HG02870 (cell line): ENCODE results near the gene OGDH.
"Not testable (repeated sequence)": the region's sequence is repeated elsewhere in the genome, so short reads cannot be mapped to it uniquely, and the experiment has no call there.

Experiments
- ATAC-seq: cut with Tn5 transposase; IDR thresholded peaks from one replicate; pipeline ENCODE4 v1.9.1; 2021; ENCODE audit warnings: mild to moderate bottlenecking, moderate library complexity; ENCODE audit not compliant: unreplicated experiment

Gene OGDH

DNA sequence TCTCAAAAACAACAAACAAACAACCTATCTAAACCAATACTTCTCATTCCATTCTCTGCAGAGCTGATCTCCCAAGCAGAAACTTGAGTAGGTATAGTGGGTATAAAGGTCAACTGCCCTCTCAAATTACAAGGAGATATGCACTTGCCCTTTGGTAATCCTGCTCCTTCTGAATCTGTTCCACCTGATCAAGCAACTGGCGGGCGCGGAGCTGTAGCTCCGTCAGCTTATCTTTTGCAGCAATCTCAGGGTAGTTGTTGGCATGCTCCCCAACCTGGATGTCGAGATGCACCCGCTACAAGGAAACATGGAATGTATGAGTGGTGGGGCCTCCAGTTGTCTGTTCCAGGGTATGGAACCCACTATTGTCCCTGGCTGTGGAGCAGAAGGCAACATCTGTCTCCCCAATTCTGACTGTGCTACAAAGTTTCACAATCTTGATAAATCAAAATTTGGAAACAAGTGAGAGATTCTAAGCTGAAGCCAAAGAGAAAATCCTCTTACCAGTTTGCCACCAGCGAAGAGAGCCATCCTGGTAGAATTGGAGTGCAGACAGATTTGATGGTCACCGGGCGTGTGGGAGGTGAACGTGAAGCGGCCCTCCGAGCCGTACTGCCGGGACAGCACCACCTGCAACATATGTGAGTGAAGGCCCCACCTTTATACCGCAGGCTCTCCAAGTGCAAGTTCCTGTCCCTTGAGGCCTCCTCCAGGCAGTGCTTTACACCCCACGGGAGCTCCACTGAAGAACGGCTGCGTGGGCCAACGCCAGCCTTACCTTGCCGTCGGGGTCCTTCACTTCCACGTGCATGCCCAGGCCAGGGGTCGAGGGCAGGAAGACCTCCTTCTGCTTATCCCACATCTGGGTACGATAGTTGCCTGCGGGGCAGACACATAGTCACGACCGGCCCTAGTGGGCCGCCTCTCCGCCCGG is 25.2 kb upstream of the OGDH start:
- peak; percentile 43 for ATAC-seq

GRCh38 chr7:44581879-44582603 is 24.4 kb upstream of the OGDH start, which contains the start of gene TMED4:
TMED4 (minus strand) TSS chr7:44582231; CDS start chr7:44582206, 25 bp downstream.
- peak; percentile 89 for ATAC-seq

DNA sequence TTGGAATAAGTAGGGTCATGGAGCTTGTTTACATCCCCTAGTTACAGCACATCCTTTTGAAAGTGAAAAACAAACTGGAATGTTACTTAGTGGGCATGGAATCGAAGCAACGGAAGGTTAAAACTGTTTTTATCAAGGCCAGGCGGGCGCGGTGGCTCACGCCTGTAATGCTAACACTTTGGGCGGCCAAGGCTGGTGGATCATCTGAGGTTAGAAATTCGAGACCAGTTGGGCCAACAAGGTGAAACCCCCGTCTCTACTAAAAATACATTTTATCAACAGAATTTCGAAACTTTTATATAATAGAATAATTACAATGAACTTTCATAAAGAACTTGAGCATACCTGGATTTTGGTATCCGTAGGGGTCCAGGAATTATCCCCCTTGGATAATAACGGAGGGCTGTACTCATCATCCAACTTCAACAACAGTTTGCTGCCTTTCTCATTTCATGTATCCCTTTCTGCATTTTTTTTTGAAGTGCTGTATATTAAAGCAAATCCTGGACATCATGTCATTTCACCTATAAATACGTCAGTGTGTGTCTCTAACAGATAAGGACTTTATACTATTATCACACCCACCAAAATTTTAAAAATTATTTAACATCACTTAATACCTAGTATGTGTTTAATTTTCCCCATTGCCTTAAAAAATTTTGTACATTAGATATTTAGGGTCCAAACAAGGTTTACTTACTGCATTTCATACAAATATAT is 23.1 kb upstream of the OGDH start:
- no peak for ATAC-seq

GRCh38 chr7:44587843-44588711 is 18.4 kb upstream of the OGDH start:
- no peak for ATAC-seq

GRCh38 chr7:44590910-44591309 is 15.5 kb upstream of the OGDH start:
- no peak for ATAC-seq

- no peak for ATAC-seq
Measured at GRCh38 chr7:44595934-44596635, 10.3 kb upstream of the OGDH start.

DNA sequence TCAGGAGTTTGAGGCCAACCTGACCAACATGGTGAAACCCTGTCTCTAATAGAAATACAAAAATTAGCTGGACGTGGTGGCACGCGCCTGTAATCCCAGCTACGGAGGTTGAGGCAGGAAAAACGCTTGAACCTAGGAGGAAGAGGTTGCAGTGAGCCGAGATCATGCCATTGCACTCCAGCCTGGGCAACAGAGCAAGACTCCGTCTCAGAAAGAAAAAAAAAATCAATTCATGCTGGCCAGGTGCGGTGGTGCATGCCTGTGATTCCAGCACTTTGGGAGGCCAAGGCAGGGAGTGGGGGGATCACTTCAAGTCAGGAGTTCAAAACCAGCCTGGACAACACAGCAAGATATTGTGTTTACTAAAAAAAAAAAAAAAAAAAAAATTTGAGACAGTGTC is 9.2 kb upstream of the OGDH start:
- not testable (repeated sequence) for ATAC-seq

DNA sequence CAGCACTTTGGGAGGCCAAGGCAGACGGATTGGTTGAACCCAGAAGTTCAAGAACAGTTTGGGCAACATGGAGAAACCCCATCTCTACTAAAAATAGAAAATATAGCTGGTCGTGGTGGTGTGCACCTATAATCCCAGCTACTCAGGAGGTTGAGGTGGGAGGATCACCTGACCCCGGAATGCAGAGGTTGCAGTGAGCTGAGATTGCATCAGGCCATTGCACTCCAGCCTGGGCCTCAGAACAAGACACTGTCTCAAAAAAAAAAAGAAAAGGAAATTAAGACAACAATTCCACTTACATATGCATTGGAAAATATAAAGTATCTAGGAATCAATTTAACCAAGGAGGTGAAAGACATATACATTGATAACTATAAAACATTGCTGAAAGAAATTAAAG is 7.2 kb upstream of the OGDH start:
- ATAC-seq = no peak

GRCh38 chr7:44602576-44602910 is 3.9 kb upstream of the OGDH start:
- ATAC-seq = no peak

DNA sequence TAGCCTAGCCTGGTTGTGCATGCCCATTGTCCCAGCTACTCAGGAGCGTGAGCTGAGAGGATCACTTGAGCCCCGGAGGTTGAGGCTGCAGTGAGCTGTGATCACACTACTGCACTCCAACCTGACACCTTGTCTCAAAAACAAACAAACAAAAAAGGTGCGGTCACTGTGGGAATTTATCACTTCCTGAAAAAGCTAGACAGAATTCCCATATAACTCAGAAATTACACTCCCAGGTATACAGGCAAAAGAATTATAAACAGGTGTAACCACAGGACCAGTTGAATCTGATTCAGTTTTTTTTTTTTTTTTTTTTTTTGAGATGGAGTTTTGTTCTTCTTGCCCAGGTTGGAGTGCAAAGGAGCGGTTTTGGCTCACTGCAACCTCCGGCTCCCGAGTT is 3.2 kb upstream of the OGDH start:
- no peak for ATAC-seq

DNA sequence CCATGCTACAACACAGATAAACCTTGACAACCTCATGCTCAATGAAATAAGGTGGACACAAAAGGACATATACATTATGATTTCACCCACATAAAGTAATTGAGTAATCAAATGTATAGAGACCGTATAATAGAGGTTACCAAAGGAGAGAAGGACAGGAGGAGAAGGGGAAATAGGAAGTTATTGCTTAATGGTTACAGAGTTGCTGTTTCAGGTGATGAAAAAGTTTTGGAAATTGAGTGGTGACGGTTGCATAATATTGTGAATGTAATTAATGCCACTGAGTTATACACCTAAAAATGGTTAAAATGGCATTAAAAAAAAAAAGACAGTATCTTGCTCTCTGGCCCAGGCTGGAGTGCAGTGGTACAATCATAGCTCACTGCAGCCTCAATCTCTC is 1.5 kb upstream of the OGDH start:
- no peak for ATAC-seq

- no peak for ATAC-seq
Measured at GRCh38 chr7:44607141-44608068, 978 bp downstream of the OGDH start.

DNA sequence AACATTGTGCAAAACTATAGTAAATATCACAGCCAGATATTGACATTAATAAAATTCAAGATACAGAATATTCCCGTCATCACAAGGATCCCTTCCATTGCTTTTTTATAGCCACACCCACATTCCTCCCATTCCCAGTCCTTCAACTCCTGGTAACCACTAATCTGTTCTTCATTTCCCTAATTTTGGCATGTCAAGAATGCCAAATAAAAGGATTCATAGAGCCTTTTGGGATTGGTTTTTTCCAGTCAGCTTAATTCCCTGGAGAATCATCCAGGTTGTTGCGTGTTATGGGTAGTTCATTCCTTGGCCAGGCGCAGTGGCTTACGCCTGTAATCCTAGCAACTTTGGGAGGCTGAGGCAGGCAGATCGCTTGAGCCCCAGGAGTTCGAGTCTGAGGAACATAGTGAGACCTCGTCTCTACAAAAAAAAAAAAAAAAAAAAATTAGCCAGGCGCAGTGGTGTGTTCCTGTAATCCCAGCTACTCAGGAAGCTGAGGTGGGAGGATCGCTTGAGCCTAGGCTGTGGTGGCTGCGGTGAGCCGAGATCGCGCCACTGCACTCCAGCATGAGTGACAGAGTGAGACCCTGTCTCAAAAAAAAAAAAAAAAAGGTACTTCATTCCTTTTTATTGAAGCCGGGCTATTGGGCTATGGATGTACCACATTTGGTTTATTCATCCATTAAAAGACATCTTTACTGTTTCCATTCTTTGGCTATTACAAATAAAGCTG is 2.7 kb downstream of the OGDH start:
- no peak for ATAC-seq

GRCh38 chr7:44609829-44610228 is 3.4 kb downstream of the OGDH start:
- no peak for ATAC-seq

DNA sequence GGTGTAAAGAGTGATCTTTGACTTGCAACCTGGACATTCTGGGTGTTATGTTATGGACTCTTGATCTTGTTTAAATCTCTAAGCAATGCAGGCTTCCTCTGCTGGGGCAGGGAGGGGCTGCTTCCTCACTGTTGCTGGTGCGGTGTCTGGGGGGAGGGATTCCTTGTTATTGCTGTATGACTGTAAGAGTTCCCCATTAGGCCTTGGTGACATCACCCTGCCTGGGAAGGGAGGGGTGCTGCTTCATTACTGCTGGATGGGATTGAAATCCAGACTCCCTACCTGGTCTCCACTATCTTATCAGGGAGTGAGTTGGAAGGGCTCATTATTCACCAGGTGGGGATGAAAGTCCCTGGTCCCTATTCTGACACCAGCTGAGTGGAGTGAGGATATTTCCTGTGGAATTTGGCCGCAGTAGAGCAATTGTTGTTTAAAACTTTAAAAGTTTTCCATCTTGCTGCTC is 8.8 kb downstream of the OGDH start:
- ATAC-seq = peak; percentile 38

GRCh38 chr7:44615793-44616192 is 9.4 kb downstream of the OGDH start:
- ATAC-seq = no peak

GRCh38 chr7:44616545-44616944 is 10.1 kb downstream of the OGDH start:
- no peak for ATAC-seq
